ENCODE data around the gene WHRN.

GRCh38 chr9:114424126-114424525, 81.1 kb downstream of the WHRN start:
- TF ChIP-seq CTCF (conservative IDR thresholded peaks at IDR 0.05) (no peak), EZH2 (IDR thresholded peaks at IDR 0.05; ENCODE audit: low read depth) (no peak)

All from PC-9 (cell line).